Astrocyte (in vitro differentiated cells and primary cell): Measurements from ENCODE around the gene SFTPB. TPM values are rescaled to one million over a fixed set of nuclear protein-coding genes. Genes with fewer than 3 reads are reported as not detected.
"Not testable (repeated sequence)": the region's sequence is repeated elsewhere in the genome, so short reads cannot be mapped to it uniquely, and the experiment has no call there.

ENCODE experiments used
- DNase-seq: peaks from one replicate; pipeline ENCODE4 v3.0.0-alpha.2; 2010; ENCODE audit warnings: low read depth
- FAIRE-seq: peaks from 2 replicates; lab custom pipeline; 2011; peaks lifted over from hg19 to GRCh38; lab: Jason Lieb, UNC
- H2AFZ ChIP-seq: 2 replicates; pipeline ENCODE4 v1.6.0; 2012; ENCODE audit warnings: low read depth, low read length, inconsistent platforms
- H3K27ac ChIP-seq: 2 replicates; pipeline ENCODE4 v1.5.1; 2011; ENCODE audit warnings: low read depth, low read length, inconsistent platforms
- H3K27me3 ChIP-seq: 2 replicates; pipeline ENCODE4 v1.6.0; 2011; ENCODE audit warnings: low read length, inconsistent platforms; ENCODE audit not compliant: insufficient read depth
- H3K36me3 ChIP-seq: 2 replicates; pipeline ENCODE4 v1.5.1; 2011; ENCODE audit warnings: low read length, inconsistent platforms; ENCODE audit not compliant: insufficient read depth
- H3K4me1 ChIP-seq: 2 replicates; pipeline ENCODE4 v1.5.1; 2011; ENCODE audit warnings: low read length, inconsistent platforms; ENCODE audit not compliant: insufficient read depth
- H3K4me2 ChIP-seq: 2 replicates; pipeline ENCODE4 v1.6.0; 2012; ENCODE audit warnings: low read length, inconsistent platforms
- H3K4me3 ChIP-seq: 2 replicates; pipeline ENCODE4 v1.5.1; 2011; ENCODE audit warnings: low read depth, mild to moderate bottlenecking, low read length, inconsistent platforms; ENCODE audit not compliant: insufficient read depth
- H3K79me2 ChIP-seq: 2 replicates; pipeline ENCODE4 v1.6.0; 2012; ENCODE audit warnings: mild to moderate bottlenecking, low read length, inconsistent platforms; ENCODE audit not compliant: insufficient read depth
- H3K9ac ChIP-seq: 2 replicates; pipeline ENCODE4 v1.6.0; 2012; ENCODE audit warnings: mild to moderate bottlenecking, low read length, inconsistent platforms
- H3K9me3 ChIP-seq: 2 replicates; pipeline ENCODE4 v1.5.1; 2012; ENCODE audit warnings: low read depth, mild to moderate bottlenecking, low read length, inconsistent platforms; ENCODE audit not compliant: insufficient read depth
- H4K20me1 ChIP-seq: 2 replicates; pipeline ENCODE4 v1.6.0; 2012; ENCODE audit warnings: low read length, inconsistent platforms; ENCODE audit not compliant: insufficient read depth
- H3K27ac Mint-ChIP-seq: one replicate; pipeline ENCODE4 v1.8.0; 2021; ENCODE audit warnings: mild to moderate bottlenecking, mixed read lengths; ENCODE audit not compliant: unreplicated experiment
- H3K27me3 Mint-ChIP-seq: one replicate; pipeline ENCODE4 v1.8.0; 2021; ENCODE audit warnings: low read depth, mixed read lengths; ENCODE audit not compliant: unreplicated experiment
- H3K36me3 Mint-ChIP-seq: one replicate; pipeline ENCODE4 v1.8.0; 2021; ENCODE audit warnings: low read depth, mixed read lengths; ENCODE audit not compliant: unreplicated experiment
- H3K4me1 Mint-ChIP-seq: one replicate; pipeline ENCODE4 v1.8.0; 2021; ENCODE audit warnings: low read depth, mixed read lengths; ENCODE audit not compliant: unreplicated experiment
- H3K4me3 Mint-ChIP-seq: one replicate; pipeline ENCODE4 v1.8.0; 2021; ENCODE audit warnings: mild to moderate bottlenecking, moderate library complexity, mixed read lengths; ENCODE audit not compliant: unreplicated experiment
- H3K9me3 Mint-ChIP-seq: one replicate; pipeline ENCODE4 v1.8.0; 2021; ENCODE audit warnings: mild to moderate bottlenecking, mixed read lengths; ENCODE audit not compliant: unreplicated experiment
- CTCF ChIP-seq: IDR thresholded peaks from 2 replicates; pipeline ENCODE4 v1.5.1; 2011; ENCODE audit warnings: low read depth, mild to moderate bottlenecking, inconsistent platforms, low read length, moderate library complexity; ENCODE audit not compliant: insufficient read depth
- EZH2 ChIP-seq: IDR thresholded peaks from 2 replicates; pipeline ENCODE4 v1.6.1; 2012; ENCODE audit warnings: mild to moderate bottlenecking, low read length, inconsistent platforms; ENCODE audit not compliant: insufficient read depth
- total RNA-seq: library from RNA; stranded (reverse); gene quantifications from 2 replicates; pipeline ENCODE4 v1.2.1, GENCODE V29; 2021

SFTPB gene
- total RNA-seq, 1 donor from 2014 or later = not detected

- Histone ChIP-seq H3K9ac (no peak overlapping the region), H3K36me3 (no peaks in the 10 kb centered on the region), H3K4me2 (no peak overlapping the region), H2AFZ (no peak overlapping the region), H3K27ac (no peak overlapping the region), H3K9me3 (no peaks in the 10 kb centered on the region), H3K4me3 (no peak overlapping the region), H3K27me3 (no peaks in the 10 kb centered on the region), H3K4me1 (peaks cover 24% of the 10 kb centered on the region), H4K20me1 (no peaks in the 10 kb centered on the region), H3K79me2 (no peaks in the 10 kb centered on the region)
- DNase-seq = no peak
- Mint-ChIP-seq H3K4me1 (peaks cover 14% of the 10 kb centered on the region), H3K36me3 (peaks cover 12% of the 10 kb centered on the region), H3K27me3 (no peaks in the 10 kb centered on the region), H3K27ac (no peak overlapping the region), H3K4me3 (no peak overlapping the region), H3K9me3 (no peaks in the 10 kb centered on the region)
- TF ChIP-seq CTCF (no peak), EZH2 (no peak)
- no peak for FAIRE-seq
Observed at GRCh38 chr2:85659324-85659981, 8.5 kb downstream of the SFTPB start.

- H3K4me1 Mint-ChIP-seq, H4K20me1 ChIP-seq, H3K4me2 ChIP-seq, H3K79me2 ChIP-seq, H3K27me3 Mint-ChIP-seq, H3K4me3 ChIP-seq, H3K9me3 Mint-ChIP-seq, H3K4me3 Mint-ChIP-seq, H3K36me3 ChIP-seq, H3K27ac Mint-ChIP-seq, FAIRE-seq, H3K9ac ChIP-seq, H3K27me3 ChIP-seq, DNase-seq, H2AFZ ChIP-seq, H3K9me3 ChIP-seq, H3K27ac ChIP-seq: not testable (repeated sequence)
- H3K36me3 Mint-ChIP-seq = peaks cover 17% of the 10 kb centered on the region
- peaks cover 23% of the 10 kb centered on the region for H3K4me1 ChIP-seq
Observed at GRCh38 chr2:85657399-85657798, 10.6 kb downstream of the SFTPB start.

- Histone ChIP-seq H3K27ac (peak overlapping the region; percentile 5), H3K9me3 (no peaks in the 10 kb centered on the region), H4K20me1 (no peaks in the 10 kb centered on the region), H3K4me2 (peak overlapping the region; percentile 14), H3K4me1 (peaks cover 24% of the 10 kb centered on the region), H3K36me3 (peaks cover 6% of the 10 kb centered on the region), H3K4me3 (no peak overlapping the region), H2AFZ (no peak overlapping the region), H3K27me3 (no peaks in the 10 kb centered on the region), H3K9ac (no peak overlapping the region), H3K79me2 (no peaks in the 10 kb centered on the region)
- FAIRE-seq (no peak), DNase-seq (no peak)
- Mint-ChIP-seq H3K27ac (no peak overlapping the region), H3K9me3 (no peaks in the 10 kb centered on the region), H3K4me3 (no peak overlapping the region), H3K27me3 (no peaks in the 10 kb centered on the region), H3K36me3 (peaks cover 18% of the 10 kb centered on the region), H3K4me1 (peaks cover 10% of the 10 kb centered on the region)
- TF ChIP-seq EZH2 (no peak), CTCF (no peak)
Observed at GRCh38 chr2:85656468-85656867, 11.5 kb downstream of the SFTPB start.
